Esophagus muscularis mucosa (tissue), 4 donors: ENCODE data around the gene HOXB1.

Experiments
- CTCF ChIP-seq, 3 experiments: fragments of 200-600 bp in 2 of 3; fragments of 450-650 bp in 1 of 3; sonication (generic) in 2 of 3; IDR thresholded peaks; one replicate each; pipeline ENCODE4 v1.5.1; 2017 to 2019; ENCODE audit warnings: antibody characterized with exemption in 3 of 3, mild to moderate bottlenecking in 2 of 3, moderate library complexity in 1 of 3
- EP300 ChIP-seq: sonication (generic); formaldehyde crosslinking; IDR thresholded peaks from one replicate; pipeline ENCODE4 v1.6.1; 2017; ENCODE audit warnings: antibody characterized with exemption
- POLR2A ChIP-seq: fragments of 450-650 bp; IDR thresholded peaks from one replicate; pipeline ENCODE4 v1.6.1; 2017; ENCODE audit warnings: antibody characterized with exemption, moderate library complexity, mild to moderate bottlenecking, low read depth

- TF ChIP-seq POLR2A (no peak), CTCF (IDR thresholded peaks at IDR 0.05) (no peak), EP300 (no peak)
Measured at GRCh38 chr17:48537316-48537715, 6.5 kb upstream of the HOXB1 start.
